GM13976 (cell line): Measurements from ENCODE around the gene NR6A1.
"Not testable (repeated sequence)": the region's sequence is repeated elsewhere in the genome, so short reads cannot be mapped to it uniquely, and the experiment has no call there.

Source experiments
- DNase-seq: peaks from one replicate; pipeline ENCODE4 v3.0.0; 2012; ENCODE audit warnings: low spot score
- in situ Hi-C: fragments of 300-500 bp; cut with MboI; formaldehyde crosslinking; loops from one replicate; pipeline ENCODE4 v1.12.0; 2022; ENCODE audit warnings: low sequenced_read_pairs, mixed read lengths, inconsistent platforms; ENCODE audit not compliant: unreplicated experiment
- TF ChIP-seq, protein P1 (sequence below): IDR thresholded peaks from 2 replicates; pipeline ENCODE4 v1.5.1; 2012; ENCODE audit warnings: borderline replicate concordance, mild to moderate bottlenecking; ENCODE audit not compliant: insufficient read depth; ENCODE audit errors: extremely low read depth, missing control alignments, control extremely low read depth

The NR6A1 gene

GRCh38 chr9:124776618-124776953, 5.5 kb upstream of the NR6A1 start:
- DNase-seq = no peak
- in situ Hi-C loops = loop anchor here (25.0 kb wide), 1 partner anchor 586 kb away; no protein-coding TSS in a partner anchor
- TF ChIP-seq, protein P1, sequence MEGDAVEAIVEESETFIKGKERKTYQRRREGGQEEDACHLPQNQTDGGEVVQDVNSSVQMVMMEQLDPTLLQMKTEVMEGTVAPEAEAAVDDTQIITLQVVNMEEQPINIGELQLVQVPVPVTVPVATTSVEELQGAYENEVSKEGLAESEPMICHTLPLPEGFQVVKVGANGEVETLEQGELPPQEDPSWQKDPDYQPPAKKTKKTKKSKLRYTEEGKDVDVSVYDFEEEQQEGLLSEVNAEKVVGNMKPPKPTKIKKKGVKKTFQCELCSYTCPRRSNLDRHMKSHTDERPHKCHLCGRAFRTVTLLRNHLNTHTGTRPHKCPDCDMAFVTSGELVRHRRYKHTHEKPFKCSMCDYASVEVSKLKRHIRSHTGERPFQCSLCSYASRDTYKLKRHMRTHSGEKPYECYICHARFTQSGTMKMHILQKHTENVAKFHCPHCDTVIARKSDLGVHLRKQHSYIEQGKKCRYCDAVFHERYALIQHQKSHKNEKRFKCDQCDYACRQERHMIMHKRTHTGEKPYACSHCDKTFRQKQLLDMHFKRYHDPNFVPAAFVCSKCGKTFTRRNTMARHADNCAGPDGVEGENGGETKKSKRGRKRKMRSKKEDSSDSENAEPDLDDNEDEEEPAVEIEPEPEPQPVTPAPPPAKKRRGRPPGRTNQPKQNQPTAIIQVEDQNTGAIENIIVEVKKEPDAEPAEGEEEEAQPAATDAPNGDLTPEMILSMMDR = no peak

DNA sequence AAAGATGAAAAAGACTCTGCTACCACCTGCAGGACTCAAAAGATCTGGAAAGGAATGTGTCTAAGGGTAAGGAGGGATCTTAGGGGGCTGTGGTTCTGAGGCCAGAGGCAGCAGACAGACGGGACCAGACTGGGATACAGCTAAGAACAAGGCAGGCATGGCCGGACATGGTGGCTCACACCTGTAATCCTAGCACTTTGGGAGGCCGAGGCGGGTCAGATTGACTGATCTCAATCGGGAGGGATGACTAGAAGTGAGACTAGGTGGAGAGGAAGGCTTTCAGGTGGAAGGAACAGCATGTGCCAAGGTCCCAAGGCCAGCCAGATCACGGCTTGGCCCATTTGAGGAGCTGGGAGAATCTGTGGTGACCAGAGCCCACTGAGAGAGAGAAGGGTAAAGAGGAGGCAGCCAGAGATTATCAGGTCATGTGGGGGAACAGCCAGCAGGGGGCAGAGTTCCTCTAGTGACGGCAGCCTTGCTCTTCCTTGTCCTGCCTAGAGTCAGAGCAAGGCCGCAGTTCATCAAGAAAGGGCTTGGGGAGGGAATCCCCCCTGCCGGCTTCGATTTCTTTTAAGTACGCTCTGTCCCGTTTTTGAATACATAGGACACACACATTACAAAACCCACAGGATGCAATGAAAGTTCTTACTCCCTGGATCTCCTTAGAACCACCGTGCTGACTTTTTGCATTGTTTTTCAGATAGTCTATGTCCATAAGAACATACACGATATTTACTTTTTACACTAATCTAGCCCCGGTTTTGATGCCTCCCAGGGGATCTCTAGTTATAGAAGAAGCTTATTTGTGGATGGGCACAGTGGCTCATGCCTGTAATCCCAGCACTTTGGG, 3.2 kb upstream of the NR6A1 start:
- TF ChIP-seq, protein P1 = peak; percentile 74
- in situ Hi-C loops = loop anchor here (5.0 kb wide), 1 partner anchor 73 kb away; no protein-coding TSS in a partner anchor

GRCh38 chr9:124773473-124774128, 2.5 kb upstream of the NR6A1 start:
- TF ChIP-seq, protein P1 = no peak
- peak; percentile 21 for DNase-seq
- in situ Hi-C loops = loop anchor here (5.0 kb wide), 1 partner anchor 74 kb away; no protein-coding TSS in a partner anchor

More for the DNA sequence above, 3.2 kb upstream of the NR6A1 start:
- peak; percentile 88 for DNase-seq

- in situ Hi-C loops = loop anchor here (5.0 kb wide), 1 partner anchor 74 kb away; no protein-coding TSS in a partner anchor
- not testable (repeated sequence) for DNase-seq
Measured at GRCh38 chr9:124772877-124773276, 1.8 kb upstream of the NR6A1 start.

DNA sequence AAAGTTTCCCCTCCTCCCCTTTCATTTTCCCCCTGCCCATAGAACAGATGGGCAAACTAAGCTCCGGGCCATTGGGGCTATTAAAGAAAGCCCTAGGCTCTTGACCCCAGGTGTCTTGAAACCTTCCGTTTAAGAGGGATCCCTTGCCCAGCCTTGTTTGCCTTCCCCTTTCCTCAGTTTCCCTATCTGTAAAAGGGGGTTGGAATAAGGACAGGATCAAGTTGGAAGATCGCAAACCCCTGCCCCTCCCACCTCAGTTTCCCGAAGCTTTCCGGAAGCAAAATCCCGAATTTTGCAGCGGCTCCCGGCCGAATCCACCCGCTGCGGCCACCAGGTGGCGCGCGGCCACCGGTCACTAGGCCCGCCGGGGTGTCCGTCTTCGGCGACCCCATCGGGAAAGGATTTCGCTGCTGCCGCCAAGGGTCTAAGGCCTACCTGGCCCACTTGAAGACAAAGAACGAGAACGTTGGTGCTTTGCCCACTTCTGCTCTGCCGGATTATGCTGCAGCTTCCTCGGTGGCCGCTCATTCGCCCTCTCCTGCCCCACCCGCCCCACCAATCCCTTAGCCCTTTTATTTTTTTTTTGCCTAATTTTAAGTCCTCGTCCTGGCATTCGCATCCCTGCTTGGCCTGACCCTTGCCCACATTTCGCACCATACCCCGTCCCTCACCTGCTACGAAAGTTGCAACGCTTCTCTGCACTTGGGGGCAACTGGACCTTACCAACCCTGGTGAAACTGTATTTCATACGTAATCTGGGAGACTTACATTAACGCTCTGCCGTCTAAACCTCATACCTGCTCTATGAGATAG, 962 bp upstream of the NR6A1 start:
- DNase-seq = peak; percentile 70
- TF ChIP-seq, protein P1 = peak; percentile 87
- in situ Hi-C loops = loop anchor here (5.0 kb wide), 1 partner anchor 75 kb away; no protein-coding TSS in a partner anchor

DNA sequence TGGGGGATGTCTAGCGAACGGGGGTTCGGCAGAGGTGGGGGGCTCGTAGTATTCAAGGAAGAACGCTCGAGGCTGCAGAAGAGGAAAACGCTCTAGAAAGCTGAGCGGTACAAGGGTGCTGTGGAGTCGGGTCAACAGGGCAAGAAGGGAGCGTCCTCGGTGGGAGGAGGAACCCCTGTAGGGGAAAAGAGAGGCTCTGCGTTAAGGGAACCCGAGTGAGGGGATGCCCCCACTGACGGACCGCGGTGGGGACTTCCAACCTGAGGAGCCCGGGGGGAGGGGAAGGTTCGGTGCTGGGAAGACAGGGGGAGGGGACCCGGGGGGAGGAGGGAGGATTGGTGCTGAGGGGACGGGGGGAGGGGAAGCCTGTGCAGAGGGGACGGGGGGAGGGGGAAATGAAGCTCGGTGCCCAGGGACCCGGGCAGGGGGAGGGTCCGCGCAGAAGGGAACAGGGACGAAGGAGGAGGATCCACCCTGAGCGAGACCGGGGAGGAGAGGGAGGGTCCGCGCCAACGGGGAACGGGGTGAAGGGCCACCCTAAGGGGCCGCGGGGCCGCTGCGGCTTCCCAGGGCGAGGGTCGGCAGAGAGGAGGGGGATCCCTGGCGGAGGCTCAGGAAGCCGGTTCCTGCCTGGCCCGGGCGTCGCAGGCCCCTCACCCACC, 621 bp downstream of the NR6A1 start:
- TF ChIP-seq, protein P1 = no peak
- in situ Hi-C loops = loop anchor here (5.0 kb wide), 1 partner anchor 77 kb away; no protein-coding TSS in a partner anchor
- DNase-seq = peak; percentile 79
